HG03558 (cell line): ENCODE measurements around the gene GNAS-AS1.

Experiments
- ATAC-seq: cut with Tn5 transposase; IDR thresholded peaks from one replicate; pipeline ENCODE4 v1.9.1; 2021; ENCODE audit warnings: moderate number of reproducible peaks; ENCODE audit not compliant: unreplicated experiment; ENCODE audit errors: extremely low read depth

Gene GNAS-AS1

DNA sequence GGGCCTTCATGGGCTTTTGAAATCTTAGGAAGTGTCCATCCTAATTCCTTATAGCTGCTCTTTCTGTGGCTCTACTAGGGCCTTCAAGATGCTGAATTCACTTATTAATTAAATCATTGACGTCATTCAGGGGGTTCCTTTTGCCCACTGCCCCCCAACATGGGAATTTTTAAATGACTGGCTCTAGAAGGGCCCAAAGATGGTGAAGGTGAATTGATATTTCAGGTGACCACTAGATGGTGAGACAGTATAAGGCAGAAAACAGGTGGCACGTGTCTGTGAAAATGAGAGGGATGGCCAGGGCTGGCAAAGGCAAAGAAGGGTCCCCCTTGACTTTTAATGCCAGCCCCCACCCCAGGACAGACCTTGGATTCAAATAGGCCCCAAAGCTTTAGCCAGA lies 13.6 kb upstream of the GNAS-AS1 start:
- no peak for ATAC-seq

DNA sequence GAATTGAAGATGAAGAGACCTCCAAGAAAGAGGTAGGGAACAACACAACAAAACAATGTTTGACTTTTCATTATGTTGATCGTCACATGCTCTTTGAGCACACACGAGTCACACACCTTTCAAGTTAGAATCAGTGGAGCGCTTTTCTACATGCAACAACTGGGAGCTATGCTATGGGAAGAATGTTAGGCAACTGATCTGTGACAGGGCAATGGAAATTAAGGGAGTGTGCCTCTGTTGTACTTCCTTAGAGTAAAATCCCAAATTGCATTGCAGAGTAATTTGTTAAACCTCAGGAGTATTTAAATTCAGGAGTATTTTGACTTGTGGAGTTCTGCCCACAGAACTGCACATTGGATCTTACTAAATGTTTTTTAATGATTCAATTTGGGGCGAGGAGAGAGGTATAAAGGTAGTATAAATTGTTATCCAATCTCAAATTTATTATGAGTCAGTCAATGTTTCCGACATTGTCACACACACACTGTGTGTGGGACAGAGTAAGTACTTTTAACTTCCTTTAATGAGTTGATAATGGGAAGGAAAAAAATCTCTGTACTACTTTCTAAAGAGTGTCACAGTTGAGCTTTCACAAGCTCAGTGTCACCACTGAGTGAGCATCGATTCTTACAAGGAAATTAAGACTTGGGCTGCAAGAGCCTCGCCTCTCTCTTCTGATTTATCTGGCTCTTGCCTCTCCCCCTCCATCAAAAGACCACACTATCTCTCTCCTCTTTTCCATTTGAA lies 12.5 kb upstream of the GNAS-AS1 start:
- no peak for ATAC-seq

DNA sequence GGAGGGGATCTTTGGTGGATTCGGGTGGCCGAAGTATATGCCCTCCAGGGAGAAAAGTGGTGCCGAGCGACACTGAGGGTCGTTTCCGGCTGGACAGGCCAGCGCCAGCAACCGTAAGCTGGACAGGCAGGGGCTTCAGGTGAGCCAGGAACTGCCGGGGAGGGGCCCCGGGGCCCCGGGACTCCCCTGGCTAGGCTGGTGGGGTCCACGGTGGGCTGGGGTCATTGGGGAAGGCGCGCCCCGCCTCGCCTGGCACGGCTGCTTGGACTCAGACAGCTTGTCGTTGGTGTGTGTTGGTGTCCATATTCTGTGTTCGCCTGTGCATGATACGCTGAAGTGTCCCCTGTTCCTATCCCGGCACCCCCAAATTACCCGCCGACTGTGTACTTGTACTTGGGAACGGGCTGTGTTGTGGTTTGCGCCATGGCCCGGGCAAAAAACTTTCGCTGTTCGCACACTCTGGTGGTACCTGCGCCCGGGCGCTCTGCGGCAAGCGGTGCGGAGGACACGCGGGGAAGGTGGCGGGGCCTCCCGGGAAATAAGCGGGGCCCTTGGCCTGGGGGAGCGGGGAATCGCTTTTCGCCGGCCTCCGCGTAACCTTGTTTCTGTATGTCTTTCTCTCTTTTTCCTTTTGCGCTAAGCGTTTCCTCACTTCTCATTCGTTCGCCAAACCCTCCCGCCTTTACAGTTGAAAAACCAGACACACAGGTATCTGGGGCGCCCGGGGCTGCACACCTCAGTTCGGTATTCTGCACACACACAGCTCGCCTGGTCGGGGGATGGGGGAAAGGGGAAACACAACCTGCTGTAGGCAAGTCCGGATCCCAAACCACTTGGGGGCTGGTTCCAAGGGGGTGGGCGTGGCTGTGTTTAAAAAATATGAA lies 5.0 kb upstream of the GNAS-AS1 start:
- no peak for ATAC-seq

DNA sequence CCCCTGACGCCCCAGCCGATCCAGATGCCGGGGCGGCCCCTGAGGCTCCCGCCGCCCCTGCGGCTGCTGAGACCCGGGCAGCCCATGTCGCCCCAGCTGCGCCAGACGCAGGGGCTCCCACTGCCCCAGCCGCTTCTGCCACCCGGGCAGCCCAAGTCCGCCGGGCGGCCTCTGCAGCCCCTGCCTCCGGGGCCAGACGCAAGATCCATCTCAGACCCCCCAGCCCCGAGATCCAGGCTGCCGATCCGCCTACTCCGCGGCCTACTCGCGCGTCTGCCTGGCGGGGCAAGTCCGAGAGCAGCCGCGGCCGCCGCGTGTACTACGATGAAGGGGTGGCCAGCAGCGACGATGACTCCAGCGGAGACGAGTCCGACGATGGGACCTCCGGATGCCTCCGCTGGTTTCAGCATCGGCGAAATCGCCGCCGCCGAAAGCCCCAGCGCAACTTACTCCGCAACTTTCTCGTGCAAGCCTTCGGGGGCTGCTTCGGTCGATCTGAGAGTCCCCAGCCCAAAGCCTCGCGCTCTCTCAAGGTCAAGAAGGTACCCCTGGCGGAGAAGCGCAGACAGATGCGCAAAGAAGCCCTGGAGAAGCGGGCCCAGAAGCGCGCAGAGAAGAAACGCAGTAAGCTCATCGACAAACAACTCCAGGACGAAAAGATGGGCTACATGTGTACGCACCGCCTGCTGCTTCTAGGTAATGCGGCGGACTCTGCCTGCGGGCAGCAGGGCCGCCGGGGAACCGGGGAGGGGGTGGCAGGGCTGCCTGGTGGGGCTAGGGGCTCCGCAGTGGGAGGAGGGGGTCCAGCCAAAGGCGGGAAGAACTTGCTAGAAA lies 4.2 kb upstream of the GNAS-AS1 start:
- no peak for ATAC-seq

DNA sequence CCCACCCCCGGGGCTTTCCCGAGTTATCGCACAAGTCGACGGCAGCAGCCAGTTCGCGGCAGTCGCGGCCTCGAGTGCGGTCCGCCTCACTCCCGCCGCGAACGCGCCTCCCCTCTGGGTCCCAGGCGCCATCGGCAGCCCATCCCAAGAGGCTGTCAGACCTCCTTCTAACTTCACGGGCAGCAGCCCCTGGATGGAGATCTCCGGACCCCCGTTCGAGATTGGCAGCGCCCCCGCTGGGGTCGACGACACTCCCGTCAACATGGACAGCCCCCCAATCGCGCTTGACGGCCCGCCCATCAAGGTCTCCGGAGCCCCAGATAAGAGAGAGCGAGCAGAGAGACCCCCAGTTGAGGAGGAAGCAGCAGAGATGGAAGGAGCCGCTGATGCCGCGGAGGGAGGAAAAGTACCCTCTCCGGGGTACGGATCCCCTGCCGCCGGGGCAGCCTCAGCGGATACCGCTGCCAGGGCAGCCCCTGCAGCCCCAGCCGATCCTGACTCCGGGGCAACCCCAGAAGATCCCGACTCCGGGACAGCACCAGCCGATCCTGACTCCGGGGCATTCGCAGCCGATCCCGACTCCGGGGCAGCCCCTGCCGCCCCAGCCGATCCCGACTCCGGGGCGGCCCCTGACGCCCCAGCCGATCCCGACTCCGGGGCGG lies 3.4 kb upstream of the GNAS-AS1 start:
- no peak for ATAC-seq

DNA sequence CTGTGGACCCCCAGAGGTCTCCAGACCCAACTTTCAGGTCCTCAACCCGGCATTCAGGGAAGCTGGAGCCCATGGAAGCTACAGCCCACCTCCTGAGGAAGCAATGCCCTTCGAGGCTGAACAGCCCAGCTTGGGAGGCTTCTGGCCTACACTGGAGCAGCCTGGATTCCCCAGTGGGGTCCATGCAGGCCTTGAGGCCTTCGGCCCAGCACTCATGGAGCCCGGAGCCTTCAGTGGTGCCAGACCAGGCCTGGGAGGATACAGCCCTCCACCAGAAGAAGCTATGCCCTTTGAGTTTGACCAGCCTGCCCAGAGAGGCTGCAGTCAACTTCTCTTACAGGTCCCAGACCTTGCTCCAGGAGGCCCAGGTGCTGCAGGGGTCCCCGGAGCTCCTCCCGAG lies 2.8 kb upstream of the GNAS-AS1 start:
- ATAC-seq, result no peak

DNA sequence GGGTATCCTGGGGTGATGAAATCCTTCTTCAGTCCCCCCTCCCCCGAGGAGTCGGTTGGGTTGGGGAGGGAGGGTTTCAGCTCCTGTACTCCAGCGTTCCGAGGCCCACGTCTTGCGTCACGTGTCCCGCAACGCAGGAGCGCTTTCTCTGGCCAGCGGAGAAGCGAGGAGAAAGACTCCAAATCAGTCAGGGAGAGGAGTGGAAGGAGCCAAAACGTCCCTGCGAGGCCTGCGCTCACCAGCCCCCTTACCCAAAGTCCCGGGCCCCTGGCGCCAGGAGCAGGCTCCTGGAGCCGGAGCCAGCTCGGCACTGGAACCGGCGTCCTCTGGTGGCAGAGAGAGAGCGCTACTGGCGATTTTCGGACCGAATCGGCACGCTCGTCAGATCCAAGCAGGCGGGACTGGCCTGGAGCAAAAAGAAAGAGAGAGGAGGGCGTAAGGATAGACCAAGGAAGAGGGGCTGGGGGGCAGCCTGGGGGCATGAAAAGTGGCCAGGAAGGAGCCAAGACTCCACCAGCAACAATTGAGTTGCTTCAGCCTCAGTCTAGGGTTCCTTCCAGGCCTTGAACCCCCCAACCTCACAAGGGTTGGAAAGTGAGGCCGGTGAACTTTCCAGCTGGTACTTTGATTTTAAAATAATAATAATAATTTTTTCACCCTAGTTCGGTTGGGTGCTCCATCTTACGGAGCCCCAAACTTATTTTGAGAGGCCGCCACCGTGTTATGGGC lies 2.0 kb upstream of the GNAS-AS1 start, which contains the start of gene GNAS:
Gene GNAS, plus strand, starts transcription at position 174 of the 729 bp plus-strand sequence.
- ATAC-seq, result no peak

DNA sequence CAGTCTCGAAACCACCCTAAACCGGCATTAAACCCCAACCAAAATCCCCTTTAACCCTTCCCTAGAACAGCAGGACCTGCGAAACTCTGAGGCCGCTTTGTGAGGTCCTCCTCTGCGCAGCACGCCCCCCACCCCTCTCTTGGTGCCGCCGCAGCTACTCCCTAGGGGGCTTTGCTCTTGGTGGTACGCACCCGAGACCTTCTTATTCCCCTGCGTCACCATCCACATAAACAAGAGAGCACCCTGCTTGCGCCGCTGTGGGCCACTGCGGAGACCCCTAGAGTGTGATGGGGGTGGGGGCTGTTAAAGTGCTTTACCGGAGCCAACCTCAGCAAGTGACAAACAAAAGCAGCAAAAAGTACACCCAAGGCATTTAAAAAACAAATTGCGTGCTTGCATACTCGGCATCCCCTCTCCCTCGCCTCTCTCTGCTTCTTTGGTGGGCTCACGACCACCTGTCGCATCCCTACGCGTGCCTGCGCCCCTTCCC lies 1.3 kb upstream of the GNAS-AS1 start:
- ATAC-seq, result no peak

DNA sequence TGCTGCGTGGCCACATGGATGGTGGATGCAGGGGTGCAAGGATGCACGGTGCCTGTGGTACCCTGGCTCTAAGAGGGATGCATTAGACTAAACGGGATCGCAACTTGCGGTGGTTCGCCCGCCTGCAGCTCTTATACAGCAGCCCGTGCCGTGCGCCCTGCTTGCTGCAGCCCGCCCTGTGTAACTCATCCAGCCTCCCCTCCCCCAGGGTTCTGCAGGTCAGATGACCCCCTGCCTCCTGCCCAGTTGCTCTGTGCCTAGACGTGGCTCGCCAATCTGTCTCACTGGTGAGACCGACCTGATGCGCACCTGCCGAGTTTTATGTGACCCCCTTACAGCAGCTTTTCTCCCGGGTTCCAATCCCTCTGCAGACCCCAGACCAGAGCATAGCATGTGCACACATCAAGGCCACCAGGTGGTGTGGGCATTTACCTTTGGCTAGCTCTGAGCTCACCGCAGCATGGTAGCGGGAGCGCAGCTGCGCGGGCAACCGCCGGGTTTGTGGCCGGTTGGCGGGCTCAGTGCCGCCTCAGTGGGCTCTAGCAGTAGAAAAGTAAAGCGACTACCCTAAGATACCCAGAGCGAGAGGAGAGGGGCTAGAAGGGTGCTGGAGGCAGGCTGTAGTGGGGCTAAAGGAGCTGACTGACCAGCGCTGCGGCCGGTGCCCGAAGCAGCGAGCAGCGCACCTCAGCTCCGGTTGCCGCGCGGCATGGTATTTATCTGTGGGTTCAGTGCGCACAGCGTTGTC lies 693 bp upstream of the GNAS-AS1 start:
- ATAC-seq, result no peak

DNA sequence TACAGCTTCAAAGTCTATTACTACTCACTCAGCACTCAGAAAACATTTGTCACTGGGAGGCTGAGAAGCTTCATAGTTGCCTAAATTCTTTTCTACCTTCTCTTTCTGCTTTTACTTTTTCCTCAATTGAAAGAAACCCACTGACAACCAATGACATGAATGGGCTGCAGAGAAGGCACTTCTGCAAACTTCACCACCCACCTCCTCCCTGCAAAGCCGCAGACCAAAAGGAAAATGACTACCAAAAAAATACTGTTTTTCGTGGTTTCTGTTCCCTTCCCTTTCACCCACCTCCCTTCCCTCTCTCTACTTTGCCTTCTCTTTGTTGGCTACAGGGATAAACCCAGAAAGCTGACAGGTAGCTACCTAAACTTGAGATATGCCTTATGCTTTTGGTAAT lies 3.2 kb downstream of the GNAS-AS1 start:
- no peak for ATAC-seq

DNA sequence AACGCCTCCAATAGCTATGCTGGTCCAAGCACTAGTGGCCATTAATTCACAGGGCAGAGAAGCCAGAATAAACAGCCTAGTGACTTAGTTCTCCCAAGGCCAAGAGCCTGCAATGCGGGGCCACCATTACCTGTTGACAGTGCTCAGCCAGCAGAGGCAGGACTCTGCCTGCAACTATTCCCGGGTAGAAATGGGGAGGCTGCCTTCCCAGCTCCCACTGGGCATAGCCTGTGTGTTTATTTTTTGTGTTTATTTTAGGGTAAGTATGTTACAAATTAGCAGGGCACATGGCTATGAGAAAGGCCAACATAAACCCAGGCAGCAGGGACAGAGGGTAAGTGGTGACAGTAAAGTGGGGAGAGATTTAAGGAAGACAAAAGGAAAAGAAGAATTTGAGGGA lies 5.0 kb downstream of the GNAS-AS1 start:
- no peak for ATAC-seq

DNA sequence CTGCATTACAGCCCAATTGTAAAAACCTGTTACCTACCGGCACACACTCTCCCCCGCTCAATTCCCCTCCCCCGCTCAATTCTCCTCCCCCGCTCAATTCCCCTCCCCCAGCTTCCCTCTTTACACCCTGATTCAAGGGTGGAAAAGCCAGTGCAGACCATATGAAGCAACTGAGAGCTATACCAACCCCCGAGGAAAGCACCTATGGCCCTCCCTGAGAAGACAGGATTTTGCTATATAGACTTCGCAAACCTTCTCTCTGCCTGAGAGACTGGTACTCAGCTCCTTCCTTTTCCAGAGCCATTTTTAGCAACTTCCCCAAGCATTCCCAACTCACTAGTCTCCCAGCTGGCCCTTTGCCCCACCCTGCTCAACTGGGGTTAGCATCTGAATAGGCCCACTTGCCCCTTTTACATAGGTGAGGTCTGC lies 7.6 kb downstream of the GNAS-AS1 start:
- no peak for ATAC-seq

DNA sequence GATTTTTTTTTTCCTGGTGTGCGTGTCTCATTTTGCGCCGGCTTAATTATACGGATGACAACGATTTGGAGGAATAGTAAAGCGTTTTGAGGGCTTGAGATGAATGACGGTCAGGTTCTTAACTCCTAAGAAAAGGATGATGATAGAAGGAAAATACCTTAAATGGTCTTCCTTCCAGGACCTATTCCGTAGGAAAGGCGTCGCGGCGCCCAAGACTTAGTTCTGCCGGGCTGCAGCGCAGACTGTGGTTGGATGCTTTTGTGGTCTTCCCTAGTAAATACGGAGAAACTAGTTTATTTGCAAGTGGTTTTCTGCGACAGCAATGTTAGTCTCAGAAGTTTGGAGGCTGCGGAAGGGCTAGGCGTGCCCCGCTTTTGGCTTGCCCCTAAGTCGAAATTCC lies 8.4 kb downstream of the GNAS-AS1 start:
- no peak for ATAC-seq

DNA sequence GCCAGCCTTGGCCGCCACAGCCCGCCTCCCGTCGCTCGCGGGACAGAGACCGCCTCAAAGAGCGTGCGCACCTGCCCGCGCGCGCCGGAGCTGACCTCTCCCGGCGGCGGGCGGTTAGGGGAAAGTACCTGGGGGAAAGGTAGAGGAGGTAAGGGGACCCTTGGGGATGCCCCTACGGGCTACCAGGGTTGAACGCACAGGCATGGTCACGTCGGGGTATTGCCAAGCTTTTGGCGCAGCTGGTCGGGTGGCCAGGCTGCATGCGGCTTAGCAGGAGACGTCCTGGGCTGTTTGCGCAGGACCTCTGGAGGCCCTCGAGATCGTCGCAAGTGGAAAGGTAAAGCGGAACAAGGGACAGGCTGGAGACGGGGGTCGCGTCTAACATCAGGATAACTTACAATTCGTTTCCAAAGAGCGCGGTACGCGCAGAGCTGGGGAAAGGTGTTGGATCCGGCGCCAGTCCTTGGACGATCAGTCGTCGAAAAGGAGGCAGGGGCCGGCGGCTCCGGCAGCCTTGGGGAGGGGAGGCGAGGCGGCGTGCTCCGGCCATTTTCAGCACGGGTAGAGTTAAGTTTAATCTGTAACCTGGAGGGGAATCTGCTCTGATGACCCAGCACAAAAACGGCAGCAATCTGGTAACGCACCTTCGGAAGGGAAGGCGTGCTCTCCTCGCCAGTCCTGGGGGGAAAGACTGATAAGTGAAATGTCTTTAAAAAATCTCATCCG lies 9.0 kb downstream of the GNAS-AS1 start:
- no peak for ATAC-seq

DNA sequence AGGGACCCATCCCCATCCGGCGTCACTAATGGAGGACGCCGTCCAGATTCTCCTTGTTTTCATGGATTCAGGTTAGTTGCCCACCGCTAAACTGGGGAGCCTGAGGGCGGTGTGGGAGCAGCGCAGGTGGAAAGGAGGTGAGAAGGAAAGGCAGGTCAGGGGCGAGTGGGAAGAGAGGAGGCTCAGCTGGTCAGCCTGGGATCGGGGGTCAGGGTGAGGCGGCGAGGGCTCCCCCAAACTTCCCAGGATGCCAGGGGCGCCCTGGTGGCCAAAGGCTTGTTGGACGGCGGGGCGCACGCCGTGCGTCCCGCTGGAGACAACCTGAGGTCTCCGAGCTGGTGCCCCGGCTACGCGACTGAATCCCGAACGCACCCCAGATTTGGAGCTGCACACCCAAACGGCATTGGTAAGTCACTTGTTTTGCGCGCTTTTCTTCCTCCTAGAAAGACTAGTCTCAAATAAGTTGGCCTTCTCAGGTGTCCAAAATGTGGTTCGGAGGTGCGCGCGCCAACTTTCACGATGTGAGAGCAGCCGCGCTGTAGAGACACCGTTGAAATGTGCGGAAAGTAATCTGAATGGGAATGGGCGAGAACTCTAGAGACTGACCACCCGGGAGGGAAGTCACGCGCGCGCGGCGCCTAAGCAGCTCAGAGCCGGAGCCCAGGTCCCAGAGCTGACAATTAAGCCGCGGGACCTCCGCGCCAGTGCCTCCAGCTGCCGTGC lies 9.7 kb downstream of the GNAS-AS1 start:
- no peak for ATAC-seq

DNA sequence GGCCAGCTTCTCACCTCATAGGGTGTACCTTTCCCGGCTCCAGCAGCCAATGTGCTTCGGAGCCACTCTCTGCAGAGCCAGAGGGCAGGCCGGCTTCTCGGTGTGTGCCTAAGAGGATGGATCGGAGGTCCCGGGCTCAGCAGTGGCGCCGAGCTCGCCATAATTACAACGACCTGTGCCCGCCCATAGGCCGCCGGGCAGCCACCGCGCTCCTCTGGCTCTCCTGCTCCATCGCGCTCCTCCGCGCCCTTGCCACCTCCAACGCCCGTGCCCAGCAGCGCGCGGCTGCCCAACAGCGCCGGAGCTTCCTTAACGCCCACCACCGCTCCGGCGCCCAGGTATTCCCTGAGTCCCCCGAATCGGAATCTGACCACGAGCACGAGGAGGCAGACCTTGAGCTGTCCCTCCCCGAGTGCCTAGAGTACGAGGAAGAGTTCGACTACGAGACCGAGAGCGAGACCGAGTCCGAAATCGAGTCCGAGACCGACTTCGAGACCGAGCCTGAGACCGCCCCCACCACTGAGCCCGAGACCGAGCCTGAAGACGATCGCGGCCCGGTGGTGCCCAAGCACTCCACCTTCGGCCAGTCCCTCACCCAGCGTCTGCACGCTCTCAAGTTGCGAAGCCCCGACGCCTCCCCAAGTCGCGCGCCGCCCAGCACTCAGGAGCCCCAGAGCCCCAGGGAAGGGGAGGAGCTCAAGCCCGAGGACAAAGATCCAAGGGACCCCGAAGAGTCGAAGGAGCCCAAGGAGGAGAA lies 10.5 kb downstream of the GNAS-AS1 start:
- no peak for ATAC-seq

DNA sequence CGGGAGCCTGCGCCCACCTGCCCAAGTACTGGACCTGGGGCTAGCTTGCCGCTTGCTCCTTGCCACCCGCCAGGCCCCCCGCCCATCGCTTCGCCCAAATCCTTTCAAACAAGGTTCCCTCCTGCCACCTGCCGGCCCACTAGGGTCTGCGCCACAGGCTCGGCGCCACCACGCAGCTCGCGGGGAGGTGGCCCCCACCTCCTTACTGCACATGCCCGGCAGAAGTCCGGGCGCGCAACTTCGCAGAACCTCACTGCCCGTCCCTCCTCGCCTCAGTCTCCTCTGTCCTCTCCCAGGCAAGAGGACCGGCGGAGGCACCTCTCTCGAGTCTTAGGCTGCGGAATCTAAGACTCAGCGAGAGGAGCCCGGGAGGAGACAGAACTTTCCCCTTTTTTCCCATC lies 11.2 kb downstream of the GNAS-AS1 start:
- ATAC-seq, result no peak
